K562 (cell line): ENCODE measurements around the gene BCL10. TPM values are rescaled to one million over a fixed set of nuclear protein-coding genes. Genes with fewer than 3 reads are reported as not detected.
A peak's percentile ranks its signal among the peaks of the same experiment; 100 is the strongest.

ENCODE experiments used
- ATAC-seq: fragments of 200-7000 bp; cut with Tn5 transposase; 3 replicates; pipeline ENCODE4 v1.9.1; 2020; ENCODE audit warnings: moderate library complexity
- BruUV-seq: library from RNA; stranded (reverse); fragments of 400-500 nt; replicated peaks from 2 replicates; lab custom pipeline; 2021; lab: Mats Ljungman, UMichigan
- CTCF ChIA-PET: fragments of 300-600 bp; formaldehyde crosslinking; extraction: SDS; loops from one replicate; lab custom pipeline; 2021; ENCODE audit warnings: low intra/inter-chr PET ratio; lab: Yijun Ruan, JAX
- POLR2A ChIA-PET: fragments of 300-600, 350-650 bp; sonication (Branson Sonifier 250); formaldehyde crosslinking; extraction: SDS; loops from one replicate; lab custom pipeline; 2021; ENCODE audit warnings: antibody characterized with exemption, inconsistent platforms; lab: Yijun Ruan, JAX
- DNase-seq, 4 experiments: peaks; one replicate each; pipeline versions ENCODE4 v3.0.0 to v3.0.0-alpha.2; 2011 to 2018; ENCODE audit warnings: low spot score in 3 of 4, mixed read lengths in 3 of 4; ENCODE audit errors: extremely low read depth in 1 of 4
- FAIRE-seq: peaks from 2 replicates; lab custom pipeline; 2011; peaks lifted over from hg19 to GRCh38; lab: Jason Lieb, UNC
- H2AFZ ChIP-seq: 2 replicates; pipeline ENCODE4 v1.6.0; 2011; ENCODE audit warnings: low read depth, low read length, control low read depth, inconsistent platforms
- H3K27ac ChIP-seq: fragments of 200-600 bp; 3 replicates; pipeline ENCODE4 v1.8.0; 2011; ENCODE audit warnings: low read depth, mild to moderate bottlenecking, control low read depth, inconsistent platforms, low read length, moderate library complexity, mixed read lengths; ENCODE audit errors: extremely low read depth
- H3K27me3 ChIP-seq, 2 experiments: fragments of 300-600 bp in 1 of 2; 2 replicates in 1 of 2; 3 replicates in 1 of 2; pipeline versions ENCODE4 v1.6.0 to v1.8.0; 2011; ENCODE audit warnings: inconsistent platforms in 2 of 2, low read length in 2 of 2, mild to moderate bottlenecking in 1 of 2, mixed read lengths in 1 of 2, moderate library complexity in 1 of 2; ENCODE audit not compliant: control insufficient read depth in 2 of 2, insufficient read depth in 2 of 2
- H3K36me3 ChIP-seq: fragments of 300-600 bp; 3 replicates; pipeline ENCODE4 v1.8.0; 2011; ENCODE audit warnings: mild to moderate bottlenecking, low read length, inconsistent platforms; ENCODE audit not compliant: control insufficient read depth, insufficient read depth
- H3K4me1 ChIP-seq, 2 experiments: fragments of 200-600 bp in 1 of 2; replicated peaks in 1 of 2; 2 replicates in 1 of 2; 3 replicates in 1 of 2; pipeline versions ENCODE4 v1.5.1 to v1.8.0; 2011; ENCODE audit warnings: inconsistent platforms in 2 of 2, low read length in 2 of 2, mild to moderate bottlenecking in 1 of 2, mixed read lengths in 1 of 2, moderate library complexity in 1 of 2; ENCODE audit not compliant: control insufficient read depth in 2 of 2, insufficient read depth in 2 of 2
- H3K4me2 ChIP-seq: 2 replicates; pipeline ENCODE4 v1.6.1; 2011; ENCODE audit warnings: low read length, control low read depth, inconsistent platforms, mixed read lengths; ENCODE audit not compliant: insufficient read depth
- H3K4me3 ChIP-seq: fragments of 200-600 bp; sonication (generic), shearing (Covaris generic); 2 replicates; pipeline ENCODE4 v1.5.1; 2016; ENCODE audit warnings: control low read depth, inconsistent platforms
- H3K79me2 ChIP-seq: fragments of 200-600 bp; 3 replicates; pipeline ENCODE4 v1.8.0; 2011; ENCODE audit warnings: low read length, inconsistent platforms; ENCODE audit not compliant: control insufficient read depth, insufficient read depth
- H3K9ac ChIP-seq, 2 experiments: 2 replicates each; pipeline versions ENCODE4 v1.6.0 to v1.6.1; 2011; ENCODE audit warnings: low read depth in 2 of 2, low read length in 2 of 2, control low read depth in 1 of 2, inconsistent platforms in 1 of 2, mild to moderate bottlenecking in 1 of 2, mixed read lengths in 1 of 2; ENCODE audit not compliant: insufficient read depth in 1 of 2
- H3K9me1 ChIP-seq: one replicate; pipeline ENCODE4 v1.6.0; 2011; ENCODE audit warnings: inconsistent platforms, mild to moderate bottlenecking, low read length, moderate library complexity; ENCODE audit not compliant: control insufficient read depth, insufficient read depth
- H3K9me3 ChIP-seq: replicated peaks from 2 replicates; pipeline ENCODE4 v1.5.1; 2011; ENCODE audit warnings: low read depth, low read length, inconsistent platforms; ENCODE audit not compliant: control insufficient read depth, insufficient read depth
- H4K20me1 ChIP-seq: replicated peaks from 2 replicates; pipeline ENCODE4 v1.6.1; 2011; ENCODE audit warnings: low read length, inconsistent platforms, mixed read lengths; ENCODE audit not compliant: control insufficient read depth, insufficient read depth
- ARID2 ChIP-seq: fragments of 450-650 bp; IDR thresholded peaks from 2 replicates; pipeline ENCODE4 v1.6.1; 2017; ENCODE audit warnings: antibody characterized with exemption, mild to moderate bottlenecking
- CHAMP1 ChIP-seq: fragments of 450-650 bp; IDR thresholded peaks from 2 replicates; pipeline ENCODE4 v1.6.1; 2016; ENCODE audit warnings: mild to moderate bottlenecking
- GABPA ChIP-seq: fragments of 200-800 bp; sonication (Bioruptor generic); conservative IDR thresholded peaks from 2 replicates; pipeline ENCODE4 v1.6.1; 2016; ENCODE audit warnings: low read depth, missing genetic modification characterization, missing compliant biosample characterization
- PATZ1 ChIP-seq: fragments of 250-450 bp; sonication (Bioruptor Pico); IDR thresholded peaks from 2 replicates; pipeline ENCODE4 v1.5.0; 2020; ENCODE audit warnings: mild to moderate bottlenecking, borderline replicate concordance
- SNRNP70 ChIP-seq: fragments of 200-400 bp; formaldehyde crosslinking; optimal IDR thresholded peaks from 2 replicates; pipeline ENCODE3; 2017; ENCODE audit warnings: low read depth, low read length
- STAT5A ChIP-seq: IDR thresholded peaks from 2 replicates; pipeline ENCODE4 v1.6.1; 2012; ENCODE audit warnings: low read length, inconsistent platforms, borderline replicate concordance
- TEAD2 ChIP-seq: fragments of 450-650 bp; IDR thresholded peaks from 2 replicates; pipeline ENCODE4 v1.6.1; 2016; ENCODE audit warnings: missing genetic modification characterization, control low read depth, missing compliant biosample characterization
- UBTF ChIP-seq, 2 experiments: IDR thresholded peaks; 2 replicates each; pipeline ENCODE4 v1.6.1; 2012; ENCODE audit warnings: improper control_type of control experiment in 2 of 2, low read depth in 2 of 2, low read length in 2 of 2, borderline replicate concordance in 1 of 2
- ZHX1 ChIP-seq: fragments of 150-350 bp; conservative IDR thresholded peaks from 2 replicates; pipeline ENCODE4 v1.6.1; 2014; ENCODE audit warnings: low read length
- ZNF354B ChIP-seq: fragments of 250-450 bp; sonication (Bioruptor Pico); IDR thresholded peaks from 2 replicates; pipeline ENCODE4 v1.4.0; 2020
- ZNF764 ChIP-seq: fragments of 250-450 bp; sonication (Bioruptor Pico); IDR thresholded peaks from 2 replicates; pipeline ENCODE4 v1.4.0; 2020; ENCODE audit warnings: low read depth, mild to moderate bottlenecking, moderate library complexity
- WGBS: fragments of 100-300 bp; shearing (Covaris generic); methylation state at CpG from one replicate; pipeline ENCODE4 v1.1.6; 2016; ENCODE audit warnings: low coverage, mixed read lengths; ENCODE audit not compliant: insufficient coverage; ENCODE audit errors: missing lambda C conversion rate; 5-methylcytosine and 5-hydroxymethylcytosine counted together
- in situ Hi-C: fragments of 300-500 bp; cut with MboI; formaldehyde crosslinking; loops from 4 replicates; pipeline ENCODE4 v1.15.0; 2018; ENCODE audit warnings: inconsistent platforms, mixed read lengths
- intact Hi-C: fragments of 100-400 bp; cut with micrococcal nuclease; formaldehyde crosslinking; loops from 2 replicates; pipeline ENCODE4 v1.14.2; 2022
- polyA plus RNA-seq, 8 experiments: library from polyadenylated mRNA; depleted of rRNA in 4 of 8; stranded (reverse) in 5 of 8; unstranded in 3 of 8; fragments of >200 nt; fragmentation: Nextera tagmentation in 2 of 8; fragmentation: Illumina TruSeq in 1 of 8; extraction: Ambion mirVana in 2 of 8; extraction: Trizol in 1 of 8; gene quantifications; 2 replicates each; pipeline versions ENCODE4 v1.2.1 to v1.2.3, GENCODE V29; 2011 to 2014; ENCODE audit warnings: inconsistent platforms in 1 of 8, missing spikeins in 1 of 8
- total RNA-seq, 7 experiments: library from RNA; depleted of rRNA in 6 of 7; stranded (reverse); fragments of >200 nt in 6 of 7; fragmentation: Illumina TruSeq in 2 of 7; extraction: Trizol in 2 of 7; gene quantifications; 2 replicates each; pipeline versions ENCODE4 v1.2.1 to v1.2.3, GENCODE V29; 2011 to 2021; ENCODE audit warnings: low replicate concordance in 1 of 7

The BCL10 gene
- total and polyA plus RNA-seq, 9 of the 15 experiments (the other 6 are each of a cell fraction or from before 2014, with no cell fraction given) = 8.0 to 19.4 (median 12.3) TPM

GRCh38 chr1:85223334-85223733, 53.1 kb downstream of the BCL10 start (continued):
- TF ChIP-seq SNRNP70 (no peak), STAT5A (peak; percentile 83)
- TF ChIP-seq, all 486 proteins: peak for 12

- in situ Hi-C loops = no loop called here
- no peak for FAIRE-seq
- no peak for ATAC-seq
- no TSS peak for BruUV-seq
- intact Hi-C loops = no loop called here
- DNase-seq = no peak
- H3K4me3 ChIP-seq = no peak overlapping the region
- no peaks in the 10 kb centered on the region for H3K79me2 ChIP-seq
- no peaks in the 10 kb centered on the region for H3K36me3 ChIP-seq
- H3K9ac ChIP-seq = no peak overlapping the region
- H3K27me3 ChIP-seq = no peaks in the 10 kb centered on the region
- no peaks in the 10 kb centered on the region for H3K9me3 ChIP-seq
- H2AFZ ChIP-seq = peak overlapping the region; percentile 49
- CTCF ChIA-PET = no interaction called here
- no peaks in the 10 kb centered on the region for H4K20me1 ChIP-seq
- H3K4me1 ChIP-seq = peaks cover 24 to 49% of the 10 kb centered on the region in 2 experiments
- 5% methylated on average over 7 of the region's 7 CpGs for WGBS
- no peaks in the 10 kb centered on the region for H3K9me1 ChIP-seq
- no peak overlapping the region for H3K27ac ChIP-seq
- POLR2A ChIA-PET = interaction anchor here (1.4 kb wide), 1 partner anchor 19 kb away, joined by 3 read pairs; no protein-coding TSS in a partner anchor
- H3K4me2 ChIP-seq = no peak overlapping the region
- TF ChIP-seq UBTF (IDR thresholded peaks at IDR 0.05; ENCODE audit: borderline replicate concordance in 1 of 2, low read depth in 2 of 2, low read length in 2 of 2) = 0 out of 4 replicates have a peak, but pooled peaks of 1 of the 2 experiments have one; percentile 18
- no peak for TF ChIP-seq ARID2
- no peak for TF ChIP-seq ZNF764 (CRISPR knock-in tag)
- no peak for TF ChIP-seq PATZ1 (CRISPR knock-in tag)
- TF ChIP-seq ZHX1 = no peak
- TF ChIP-seq GABPA = no peak
- TF ChIP-seq ZNF354B (CRISPR knock-in tag) = no peak
- peak; percentile 6; the same call in 1 of the 2 replicates for TF ChIP-seq TEAD2 (tag)
- no peak for TF ChIP-seq CHAMP1
Observed at GRCh38 chr1:85220756-85221201, 55.7 kb downstream of the BCL10 start.
